Lung (tissue), 16 donors: ENCODE results near the gene TOR1A. TPM values are rescaled to one million over a fixed set of nuclear protein-coding genes. Genes with fewer than 3 reads are reported as not detected.

Source experiments
- ATAC-seq: fragments of 200-7000 bp; cut with Tn5 transposase; one replicate; pipeline ENCODE4 v1.9.1; 2020; ENCODE audit warnings: moderate number of reproducible peaks; ENCODE audit not compliant: insufficient read depth, low FRiP score
- DNase-seq, 3 donors: peaks; one replicate each; pipeline ENCODE4 v3.0.0-alpha.2; 2013 to 2017
- H3K27ac ChIP-seq, 2 donors: one replicate each; pipeline ENCODE4 v1.5.1; 2013; ENCODE audit warnings: mild to moderate bottlenecking in 2 of 2, moderate library complexity in 2 of 2, control low read depth in 1 of 2, inconsistent platforms in 1 of 2, low read depth in 1 of 2, low read length in 1 of 2
- H3K27me3 ChIP-seq, 3 donors: one replicate each; pipeline ENCODE4 v1.5.1; 2013; ENCODE audit warnings: low read length in 2 of 3; ENCODE audit not compliant: control insufficient read depth in 3 of 3, insufficient read depth in 3 of 3
- H3K36me3 ChIP-seq, 4 donors: one replicate each; pipeline ENCODE4 v1.5.1; 2013; ENCODE audit warnings: low read length in 4 of 4, mild to moderate bottlenecking in 1 of 4, moderate library complexity in 1 of 4; ENCODE audit not compliant: control insufficient read depth in 4 of 4, insufficient read depth in 4 of 4
- H3K4me1 ChIP-seq, 5 donors: one replicate each; pipeline ENCODE4 v1.5.1; 2013; ENCODE audit warnings: low read length in 5 of 5, mild to moderate bottlenecking in 2 of 5, moderate library complexity in 1 of 5; ENCODE audit not compliant: control insufficient read depth in 5 of 5, insufficient read depth in 5 of 5
- H3K4me3 ChIP-seq: one replicate; pipeline ENCODE4 v1.5.1; 2013; ENCODE audit warnings: mild to moderate bottlenecking, control low read depth, moderate library complexity
- H3K9ac ChIP-seq, 2 donors: one replicate each; pipeline ENCODE4 v1.5.1; 2013; ENCODE audit warnings: low read length in 2 of 2, control low read depth in 1 of 2; ENCODE audit not compliant: insufficient read depth in 1 of 2
- H3K9me3 ChIP-seq, 4 donors: one replicate each; pipeline ENCODE4 v1.5.1; 2013; ENCODE audit warnings: low read length in 3 of 4, mild to moderate bottlenecking in 1 of 4, moderate library complexity in 1 of 4; ENCODE audit not compliant: control insufficient read depth in 4 of 4, insufficient read depth in 3 of 4
- CTCF ChIP-seq: IDR thresholded peaks from 2 replicates; pipeline ENCODE4 v1.5.1; 2012; ENCODE audit warnings: mild to moderate bottlenecking; ENCODE audit errors: control extremely low read depth, extremely low read depth
- whole genome bisulfite sequencing, 2 donors: extraction: QIAGEN DNeasy Blood & Tissue Kit; methylation state at CpG; one replicate each; pipeline ENCODE4 v1.1.7; 2013; 5-methylcytosine and 5-hydroxymethylcytosine counted together
- long read RNA-seq, 5 donors: transcript quantifications; one replicate each; lab custom pipeline, GENCODE V29; 2026
- polyA plus RNA-seq, 2 donors: library from polyadenylated mRNA; stranded (reverse); fragments of 200-250 nt; gene quantifications; one replicate each; pipeline ENCODE4 v1.2.1, GENCODE V29; 2013
- total RNA-seq, 2 donors: library from RNA; depleted of rRNA in 1 of 2; stranded (reverse); fragments of >200 nt in 1 of 2; gene quantifications; one replicate each; pipeline ENCODE4 v1.2.1, GENCODE V29; 2014 to 2021
- donor health status: control.
- donor health status: control.
- donor health status: Bipolar disorder and iron deficiency.
- donor health status: healthy.
- donor health status: DM: yes; HTN: yes; CAD: no.

Gene TOR1A, protein sequence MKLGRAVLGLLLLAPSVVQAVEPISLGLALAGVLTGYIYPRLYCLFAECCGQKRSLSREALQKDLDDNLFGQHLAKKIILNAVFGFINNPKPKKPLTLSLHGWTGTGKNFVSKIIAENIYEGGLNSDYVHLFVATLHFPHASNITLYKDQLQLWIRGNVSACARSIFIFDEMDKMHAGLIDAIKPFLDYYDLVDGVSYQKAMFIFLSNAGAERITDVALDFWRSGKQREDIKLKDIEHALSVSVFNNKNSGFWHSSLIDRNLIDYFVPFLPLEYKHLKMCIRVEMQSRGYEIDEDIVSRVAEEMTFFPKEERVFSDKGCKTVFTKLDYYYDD
- 10 to 100 TPM; 22.0 to 34.8 TPM for total RNA-seq
- 10 to 100 TPM; 19.1 to 41.8 TPM for polyA plus RNA-seq
- long read RNA-seq, donor 1, transcript TOR1A-201 (5 exons, 2,076 nt): major isoform, 13 of 17 reads
- long read RNA-seq, donor 1, partial matches to known transcripts: 0 of 17 reads
- long read RNA-seq, donor 1, other reads (novel, unspliced or antisense): 0 of 17 reads
- long read RNA-seq, donor 2, transcript TOR1A-201 (5 exons, 2,076 nt): major isoform, 9 of 12 reads
- long read RNA-seq, donor 2, partial matches to known transcripts: 0 of 12 reads
- long read RNA-seq, donor 2, other reads (novel, unspliced or antisense): 0 of 12 reads
- long read RNA-seq, donor 3, partial matches to known transcripts: 0 of 6 reads
- long read RNA-seq, donor 3, other reads (novel, unspliced or antisense): 0 of 6 reads
- long read RNA-seq, donor 4, partial matches to known transcripts: 0 of 4 reads
- long read RNA-seq, donor 4, other reads (novel, unspliced or antisense): 0 of 4 reads
- long read RNA-seq, donor 5, transcript TOR1A-201 (5 exons, 2,076 nt): major isoform, 27 of 27 reads
- long read RNA-seq, donor 5, partial matches to known transcripts: 0 of 27 reads
- long read RNA-seq, donor 5, other reads (novel, unspliced or antisense): 0 of 27 reads

- Histone ChIP-seq H3K27me3 (no peaks in the 10 kb centered on the region), H3K4me1 (peaks cover 0 to 6% (median 3%) of the 10 kb centered on the region in 5 donors), H3K4me3 (peak within 1 kb of the TSS; percentile 86), H3K36me3 (peaks cover 4 to 26% (median 13%) of the 10 kb centered on the region in 4 donors), H3K9ac (peak within 1 kb of the TSS in 1 of 2 donors; percentile 55), H3K9me3 (no peaks in the 10 kb centered on the region), H3K27ac (peak within 1 kb of the TSS in 1 of 2 donors; percentile 80)
- DNase-seq: peak; percentile 91 to 96 (median 93)
- no peak for TF ChIP-seq CTCF
- ATAC-seq: peak; percentile 93
- 4 to 5% methylated on average over 43 to 47 of the region's 47 CpGs for WGBS, 2 donors
Measured at GRCh38 chr9:129823935-129824601, at the start of gene TOR1A. Gene TOR1A, minus strand, starts transcription at chr9:129824136. Its CDS starts 51 bp downstream, at chr9:129824085.

- no peak for DNase-seq
- no peaks in the 10 kb centered on the region for H3K27me3 ChIP-seq
- no peak overlapping the region for H3K27ac ChIP-seq
- no peak for ATAC-seq
- H3K36me3 ChIP-seq: peaks cover 1 to 54% (median 17%) of the 10 kb centered on the region in 4 donors
- no peaks in the 10 kb centered on the region for H3K4me1 ChIP-seq
- 94 to 95% methylated on average over 10 to 11 of the region's 11 CpGs for WGBS, 2 donors
- no peaks in the 10 kb centered on the region for H3K9me3 ChIP-seq
- H3K4me3 ChIP-seq: no peak overlapping the region
- H3K9ac ChIP-seq: no peak overlapping the region
- no peak for TF ChIP-seq CTCF
Measured at GRCh38 chr9:129871046-129871445, 47.1 kb upstream of the TOR1A start.

DNA sequence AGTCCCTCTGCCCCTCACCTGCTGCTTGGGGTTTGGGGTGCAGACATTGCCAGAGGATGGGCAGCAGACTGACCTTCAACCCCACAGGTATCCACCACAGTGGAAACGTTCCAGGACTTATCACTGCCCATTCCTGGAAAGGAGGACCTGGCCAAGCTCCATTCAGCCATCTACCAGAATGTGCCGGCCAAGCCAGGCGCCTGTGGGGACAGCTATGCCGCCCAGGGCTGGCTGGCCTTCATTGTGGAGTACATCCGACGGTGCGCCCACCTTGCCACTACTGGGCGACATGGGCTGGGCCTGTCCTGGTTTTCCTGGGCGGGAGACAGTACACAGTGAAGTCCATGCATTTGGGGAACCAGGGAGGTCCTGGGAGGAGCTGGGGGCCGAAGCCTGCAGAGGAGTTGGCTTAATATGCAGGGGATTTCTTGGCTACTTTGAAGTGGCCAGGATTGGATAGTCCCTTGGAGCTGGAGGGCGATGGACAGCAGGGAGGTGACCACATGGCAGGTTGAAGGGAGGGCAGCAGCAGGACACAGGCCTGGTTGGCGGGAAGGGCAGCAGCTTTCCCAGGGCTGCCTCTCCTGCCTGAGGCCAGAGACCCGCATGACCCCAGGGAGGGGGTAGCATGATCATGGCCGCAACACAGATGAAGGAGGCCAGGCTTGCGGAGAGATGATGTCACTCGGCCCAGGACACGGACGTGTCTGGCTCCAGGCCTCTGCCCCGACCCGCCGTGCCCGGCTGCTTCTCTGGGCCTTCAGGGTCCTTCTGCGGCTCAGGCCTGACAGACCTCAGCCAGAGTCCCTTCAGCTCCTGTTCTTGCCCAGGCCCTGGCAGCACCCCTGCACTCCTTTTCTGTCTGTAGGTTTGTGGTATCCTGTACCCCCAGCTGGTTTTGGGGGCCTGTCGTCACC lies 45.9 kb upstream of the TOR1A start:
- 93 to 96% methylated on average over 19 to 24 of the region's 24 CpGs for WGBS, 2 donors
- no peak for DNase-seq
- Histone ChIP-seq H3K4me3 (no peak overlapping the region), H3K4me1 (no peaks in the 10 kb centered on the region), H3K9me3 (no peaks in the 10 kb centered on the region), H3K27ac (no peak overlapping the region), H3K9ac (no peak overlapping the region), H3K36me3 (peaks cover 0 to 52% (median 11%) of the 10 kb centered on the region in 4 donors), H3K27me3 (no peaks in the 10 kb centered on the region)
- no peak for ATAC-seq
- no peak for TF ChIP-seq CTCF
